Prostate gland (tissue), 2 donors: ENCODE data around the gene SPDYE2B.
"Not testable (repeated sequence)": the region's sequence is repeated elsewhere in the genome, so short reads cannot be mapped to it uniquely, and the experiment has no call there.

Experiments used
- CTCF ChIP-seq, 4 experiments: fragments of 200-600 bp in 2 of 4; fragments of 450-650 bp in 2 of 4; sonication (generic) in 2 of 4; IDR thresholded peaks; 1 replicate in 3 of 4; 2 replicates in 1 of 4; pipeline ENCODE4 v1.5.1; 2016 to 2019; ENCODE audit warnings: antibody characterized with exemption in 4 of 4, mild to moderate bottlenecking in 2 of 4, moderate library complexity in 2 of 4
- POLR2A ChIP-seq: fragments of 450-650 bp; IDR thresholded peaks from one replicate; pipeline ENCODE4 v1.6.1; 2016; ENCODE audit warnings: antibody characterized with exemption, mild to moderate bottlenecking
- POLR2AphosphoS5 ChIP-seq: sonication (generic); formaldehyde crosslinking; IDR thresholded peaks from one replicate; pipeline ENCODE4 v1.6.1; 2017; ENCODE audit warnings: antibody characterized with exemption

DNA sequence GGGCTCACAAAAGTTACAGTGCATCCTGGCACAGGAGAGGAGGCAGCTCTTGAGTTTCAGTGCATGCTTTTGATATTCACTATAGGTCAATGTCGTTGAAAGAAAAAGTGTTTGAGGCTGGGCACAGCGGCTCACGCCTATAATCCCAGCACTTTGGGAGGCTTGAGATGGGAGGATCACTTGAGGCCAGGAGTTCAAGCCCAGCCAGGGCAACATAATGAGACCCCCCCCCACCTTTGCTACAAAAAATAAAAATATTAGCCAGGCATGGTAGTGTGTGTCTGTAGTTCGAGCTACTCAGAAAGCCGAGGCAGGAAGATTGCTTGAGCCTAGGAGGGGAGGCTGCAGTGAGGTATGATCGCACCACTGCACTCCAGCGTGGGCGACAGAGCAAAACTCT lies 32.0 kb upstream of the SPDYE2B start:
- TF ChIP-seq CTCF (IDR thresholded peaks at IDR 0.05); POLR2AphosphoS5; POLR2A: not testable (repeated sequence)
